ENCODE results near the gene IBTK.

Gene IBTK

DNA sequence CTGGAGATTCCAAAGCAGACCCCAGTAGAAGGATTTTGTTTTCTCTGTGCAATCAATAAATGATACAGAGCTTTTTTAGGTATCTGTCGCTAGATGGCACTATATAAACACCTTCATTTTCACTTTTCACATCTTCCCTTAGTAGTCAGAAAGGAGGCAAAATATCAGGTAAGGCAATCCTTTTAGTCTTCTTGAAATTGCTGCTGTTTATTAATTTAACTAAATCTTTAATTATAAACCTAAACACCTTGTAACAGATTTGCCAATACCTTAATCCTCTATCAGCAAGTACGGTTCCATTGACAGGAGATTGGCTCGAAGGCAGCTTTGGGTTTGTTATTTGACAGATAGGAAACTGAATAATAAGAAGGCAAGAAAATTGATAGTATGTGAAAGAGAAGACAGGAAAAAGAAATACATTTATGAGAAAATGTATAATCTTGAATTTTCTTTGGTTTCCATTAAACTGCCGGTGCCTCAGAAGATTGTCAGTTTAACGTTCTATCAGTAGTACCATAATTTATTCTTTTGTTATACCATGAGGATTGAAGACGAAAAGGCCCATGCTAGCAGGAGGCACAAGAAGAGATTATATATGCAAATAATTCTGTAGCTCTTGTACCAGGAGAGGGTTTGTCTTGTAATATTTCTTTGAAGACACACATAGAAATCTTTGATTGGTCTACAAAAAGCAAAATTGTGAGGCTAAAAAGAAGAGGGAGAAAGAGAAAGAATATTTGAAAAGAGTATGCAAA, 23.5 kb upstream of the IBTK start:
- H3K4me3 ChIP-seq, result no peak overlapping the region
- H3K27ac ChIP-seq, result no peak overlapping the region
- DNase-seq (ENCODE audit: low spot score), result no peak
- TF ChIP-seq, protein P1, sequence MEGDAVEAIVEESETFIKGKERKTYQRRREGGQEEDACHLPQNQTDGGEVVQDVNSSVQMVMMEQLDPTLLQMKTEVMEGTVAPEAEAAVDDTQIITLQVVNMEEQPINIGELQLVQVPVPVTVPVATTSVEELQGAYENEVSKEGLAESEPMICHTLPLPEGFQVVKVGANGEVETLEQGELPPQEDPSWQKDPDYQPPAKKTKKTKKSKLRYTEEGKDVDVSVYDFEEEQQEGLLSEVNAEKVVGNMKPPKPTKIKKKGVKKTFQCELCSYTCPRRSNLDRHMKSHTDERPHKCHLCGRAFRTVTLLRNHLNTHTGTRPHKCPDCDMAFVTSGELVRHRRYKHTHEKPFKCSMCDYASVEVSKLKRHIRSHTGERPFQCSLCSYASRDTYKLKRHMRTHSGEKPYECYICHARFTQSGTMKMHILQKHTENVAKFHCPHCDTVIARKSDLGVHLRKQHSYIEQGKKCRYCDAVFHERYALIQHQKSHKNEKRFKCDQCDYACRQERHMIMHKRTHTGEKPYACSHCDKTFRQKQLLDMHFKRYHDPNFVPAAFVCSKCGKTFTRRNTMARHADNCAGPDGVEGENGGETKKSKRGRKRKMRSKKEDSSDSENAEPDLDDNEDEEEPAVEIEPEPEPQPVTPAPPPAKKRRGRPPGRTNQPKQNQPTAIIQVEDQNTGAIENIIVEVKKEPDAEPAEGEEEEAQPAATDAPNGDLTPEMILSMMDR (IDR thresholded peaks at IDR 0.05), result no peak

DNA sequence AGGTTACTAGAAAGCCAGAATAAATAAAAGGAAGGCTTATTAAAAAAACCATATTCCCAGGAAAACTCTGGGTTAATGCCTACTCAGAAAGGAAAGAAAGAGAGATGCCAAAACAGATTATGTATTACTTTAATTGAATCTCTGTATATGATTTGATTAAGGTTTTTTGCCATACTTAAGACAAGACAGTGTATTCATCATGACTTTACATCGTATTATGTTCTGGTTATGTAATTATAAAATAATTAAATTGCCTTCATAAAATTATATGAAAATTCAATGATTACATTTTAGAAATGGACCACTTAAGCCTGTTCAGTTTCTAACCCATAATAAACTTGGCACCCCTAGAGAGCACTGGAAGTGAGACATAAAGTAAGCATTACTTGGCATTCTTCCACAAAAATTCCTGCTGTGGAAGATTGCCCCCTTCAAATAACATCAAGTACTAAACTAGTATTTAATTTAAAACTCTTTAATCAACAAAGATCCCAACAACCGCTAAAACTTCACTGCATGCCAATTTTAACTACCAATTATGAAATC, 20.8 kb upstream of the IBTK start:
- DNase-seq (ENCODE audit: low spot score), result no peak
- H3K27ac ChIP-seq, result no peak overlapping the region
- TF ChIP-seq, protein P1 (IDR thresholded peaks at IDR 0.05), result no peak
- no peak overlapping the region for H3K4me3 ChIP-seq

DNA sequence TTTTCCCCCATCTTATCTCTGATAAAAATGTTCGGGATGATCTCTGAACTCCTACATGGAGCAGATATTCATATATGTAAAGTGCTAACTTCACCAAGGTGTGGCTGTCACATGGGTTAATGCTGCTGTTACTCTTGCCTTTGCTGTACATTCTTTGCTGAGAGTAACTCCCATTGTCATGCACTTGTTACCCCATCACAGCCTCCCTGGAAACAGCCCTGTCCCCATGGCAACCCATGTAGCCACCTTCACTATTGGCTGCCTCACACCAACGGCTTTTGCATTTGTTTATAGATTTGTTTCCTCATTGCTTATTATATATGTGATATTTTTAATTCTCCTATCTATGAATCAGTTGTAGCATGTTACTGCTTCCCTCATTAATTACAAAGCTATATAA, 17.3 kb upstream of the IBTK start:
- TF ChIP-seq, protein P1 (IDR thresholded peaks at IDR 0.05), result no peak
- H3K27ac ChIP-seq, result no peak overlapping the region
- DNase-seq (ENCODE audit: low spot score), result no peak
- no peak overlapping the region for H3K4me3 ChIP-seq

DNA sequence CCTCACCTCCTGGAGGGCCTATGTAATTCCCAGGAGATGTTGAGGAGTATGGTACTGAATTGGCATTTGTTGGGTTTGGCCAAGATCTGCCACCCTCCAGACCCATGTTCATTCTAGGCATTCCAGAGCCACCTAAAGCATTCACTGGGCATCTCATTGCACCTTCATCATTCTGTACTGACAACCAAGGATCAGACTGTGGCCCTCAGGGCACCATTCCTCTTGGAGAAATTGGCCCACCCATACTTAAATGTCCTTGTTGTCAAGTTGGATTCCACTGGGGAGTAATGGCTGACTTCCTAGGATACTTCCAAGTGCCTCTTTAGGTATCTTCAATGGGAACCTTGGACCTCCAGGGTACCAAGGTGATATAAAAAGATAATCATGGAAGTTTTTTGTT, 16.8 kb upstream of the IBTK start:
- Histone ChIP-seq H3K27ac (no peak overlapping the region), H3K4me3 (no peak overlapping the region)
- TF ChIP-seq, protein P1 (IDR thresholded peaks at IDR 0.05), result no peak
- DNase-seq (ENCODE audit: low spot score), result no peak

DNA sequence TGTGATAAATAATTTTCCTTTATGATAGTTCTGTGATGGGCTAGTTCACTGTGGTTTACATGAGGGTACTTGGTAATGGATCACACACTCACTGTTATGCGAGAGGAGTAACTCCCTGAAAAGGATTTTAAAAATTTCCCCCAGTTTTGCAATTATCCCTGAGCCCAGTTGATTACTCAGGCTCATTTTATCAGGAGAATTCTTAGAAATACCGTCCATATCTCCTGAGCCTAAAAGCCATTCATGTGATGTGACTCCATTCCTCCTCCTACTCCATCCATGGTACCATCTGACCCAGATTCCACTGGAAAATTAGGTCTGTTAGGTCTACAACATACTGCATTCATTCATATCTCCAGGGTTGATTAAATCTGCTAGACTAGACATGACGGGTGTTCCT, 16.4 kb upstream of the IBTK start:
- Histone ChIP-seq H3K4me3 (no peak overlapping the region), H3K27ac (no peak overlapping the region)
- TF ChIP-seq, protein P1 (IDR thresholded peaks at IDR 0.05), result no peak
- no peak for DNase-seq (ENCODE audit: low spot score)

DNA sequence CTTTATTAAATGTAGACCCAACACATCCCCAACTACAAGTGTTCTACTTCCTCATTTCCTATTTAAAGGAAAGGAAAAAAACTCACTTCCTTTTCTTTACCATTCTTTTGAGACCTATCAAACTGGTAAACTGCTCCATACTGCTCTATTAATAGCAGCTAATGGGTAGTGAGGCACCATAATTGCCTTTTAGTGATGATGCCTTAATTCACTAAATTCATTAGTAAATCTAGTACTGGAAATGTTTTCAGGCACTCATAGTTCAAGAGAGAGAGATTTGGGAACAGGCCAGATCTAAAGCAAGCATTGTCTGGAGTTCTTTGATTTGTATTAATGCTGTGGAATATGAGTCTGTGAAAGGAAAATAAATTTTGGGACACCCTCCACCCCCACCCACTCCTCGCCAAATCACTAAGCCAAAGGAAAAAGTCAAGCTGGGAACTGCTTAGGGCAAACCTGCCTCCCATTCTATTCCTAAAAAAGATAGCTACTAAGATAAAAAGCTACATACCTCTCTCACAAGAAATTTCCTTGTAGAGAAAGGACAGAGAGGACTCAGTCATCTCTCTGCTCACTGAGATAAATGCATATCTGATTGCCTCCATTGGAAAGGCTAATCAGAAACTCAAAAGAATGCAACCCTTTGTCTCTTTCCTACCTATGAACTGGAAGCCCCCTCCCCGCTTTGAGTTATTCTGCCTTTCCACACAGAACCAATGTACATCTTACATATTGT, 13.6 kb upstream of the IBTK start:
- DNase-seq (ENCODE audit: low spot score), result no peak
- TF ChIP-seq, protein P1 (IDR thresholded peaks at IDR 0.05), result no peak
- Histone ChIP-seq H3K4me3 (no peak overlapping the region), H3K27ac (peak overlapping the region in 1 of 2 donors; percentile 24)
